Medulla oblongata (tissue), 1 donor: ENCODE results near the gene TTR.

ENCODE experiments used
- DNase-seq: peaks from one replicate; pipeline ENCODE4 v3.0.0-alpha.2; 2015; ENCODE audit errors: extremely low spot score

The TTR gene

DNA sequence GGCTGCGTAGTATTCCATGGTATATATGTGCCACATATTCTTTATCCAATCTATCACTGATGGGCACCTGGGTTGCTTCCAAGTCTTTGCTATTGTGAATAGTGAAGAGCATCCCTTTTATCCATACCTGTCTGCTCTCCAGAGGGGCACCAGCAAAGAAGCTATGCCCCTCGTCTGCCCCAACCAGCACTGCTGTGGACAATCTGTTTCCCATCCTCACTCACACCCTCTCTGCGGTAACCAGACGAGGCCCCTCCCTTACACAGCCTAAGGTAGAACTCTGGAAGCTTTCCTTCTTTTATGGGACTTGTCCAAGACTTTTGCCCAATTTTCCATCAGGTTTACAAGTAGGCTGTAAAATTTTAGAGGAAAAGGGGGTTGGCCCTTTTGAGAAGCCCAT is 24.9 kb downstream of the TTR start:
- DNase-seq, result no peak

DNA sequence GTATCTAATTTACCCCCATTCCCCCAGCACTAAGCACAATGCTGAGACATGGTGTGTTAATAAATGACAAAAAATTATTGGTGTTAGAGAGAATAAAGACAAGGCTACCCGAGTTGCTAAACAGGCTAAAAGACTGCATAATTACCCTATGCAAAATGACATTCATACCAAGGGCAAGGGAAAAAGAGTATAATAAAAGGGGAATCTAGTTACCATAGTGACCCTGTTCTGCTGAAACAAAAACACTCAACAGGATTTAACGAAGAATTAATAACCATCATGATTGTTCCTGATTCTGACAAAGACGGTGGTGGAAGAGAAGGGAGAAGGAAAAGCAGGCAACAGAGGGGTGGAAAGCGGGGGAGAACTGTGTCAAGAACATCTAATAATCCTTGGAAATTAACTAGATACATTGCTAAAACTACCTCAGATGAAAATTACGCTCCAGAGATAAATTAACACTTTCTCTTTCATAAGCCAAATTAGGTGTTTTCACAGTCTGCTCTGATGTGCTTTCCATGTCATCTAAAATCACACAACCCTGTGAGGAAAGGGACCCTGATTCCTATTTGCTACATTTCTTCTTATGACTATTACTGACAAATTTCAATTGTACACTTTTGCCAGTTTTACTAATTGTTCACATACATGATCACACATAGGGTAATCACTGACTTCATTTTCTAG is 25.5 kb downstream of the TTR start:
- no peak for DNase-seq

DNA sequence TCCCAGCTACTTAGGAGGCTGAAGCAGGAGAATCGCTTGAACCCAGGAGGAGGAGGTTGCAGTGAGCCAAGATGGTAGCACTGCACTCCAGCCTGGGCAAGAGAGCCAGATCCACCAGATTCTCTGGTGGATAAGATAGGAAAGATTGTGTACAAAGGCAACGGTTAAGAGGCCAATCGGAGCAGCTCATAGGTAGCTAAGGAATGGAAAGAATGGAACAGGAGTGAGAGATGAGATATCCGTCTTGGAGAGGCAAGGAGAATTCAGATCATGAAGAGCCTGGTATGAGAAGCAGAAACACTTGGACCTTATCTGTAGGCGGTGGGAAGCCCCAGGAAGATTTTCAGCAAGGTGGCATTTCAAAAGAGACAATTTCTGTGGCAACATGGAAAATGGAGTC is 27.1 kb downstream of the TTR start:
- DNase-seq, result no peak

DNA sequence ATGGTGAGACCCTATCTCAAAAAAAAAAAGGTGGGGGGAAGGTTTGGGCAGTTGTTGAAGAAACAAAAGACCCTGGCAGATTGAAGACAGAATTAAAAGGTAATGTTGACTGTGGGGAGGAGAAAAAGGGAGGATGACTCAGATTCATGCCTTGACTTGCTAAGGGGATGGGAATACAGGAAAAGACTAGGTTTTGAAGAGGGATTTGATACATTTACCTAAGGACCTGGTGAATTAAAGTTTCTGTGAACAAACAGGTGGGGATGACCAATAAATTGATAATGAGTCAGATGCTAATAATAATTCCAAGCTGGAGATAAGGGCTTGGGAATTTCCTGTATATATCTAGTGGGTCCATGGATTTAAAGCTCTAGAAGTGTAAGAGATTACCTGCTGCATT is 27.6 kb downstream of the TTR start:
- DNase-seq, result no peak

DNA sequence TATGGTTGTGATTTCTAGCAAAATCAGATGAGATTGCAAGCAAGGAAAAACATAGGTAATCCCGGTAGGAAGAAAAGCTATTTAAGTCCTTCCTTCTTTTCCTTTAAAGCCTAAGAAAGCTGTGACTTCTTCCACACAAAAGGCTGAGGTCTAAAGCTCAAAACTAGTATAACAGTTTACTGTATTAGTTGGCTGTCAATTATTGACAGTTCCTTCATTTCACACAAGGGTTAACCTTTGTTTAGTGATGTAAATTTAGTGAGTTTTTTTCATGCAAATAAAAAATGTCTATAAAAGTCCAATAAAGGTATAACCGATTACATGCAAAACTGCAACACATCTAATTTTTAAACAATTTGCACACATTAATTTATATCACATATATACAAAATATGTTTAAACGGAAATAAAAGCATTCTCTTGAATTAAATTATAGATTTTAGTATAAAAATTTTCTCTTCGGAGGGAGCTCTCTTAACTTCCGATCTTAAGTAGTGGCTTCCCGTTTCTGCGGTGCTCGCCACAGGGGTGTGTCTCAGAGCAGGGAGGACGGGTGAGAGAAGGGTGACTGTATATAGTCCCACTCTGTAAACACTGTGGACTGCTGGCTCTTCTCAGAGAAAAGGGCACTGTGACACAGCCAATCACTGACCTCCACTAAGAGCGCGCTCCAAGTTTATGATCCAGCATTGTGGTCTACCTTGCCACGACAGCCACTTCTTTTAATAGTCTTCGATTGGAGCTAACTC is 33.4 kb downstream of the TTR start:
- DNase-seq, result no peak

DNA sequence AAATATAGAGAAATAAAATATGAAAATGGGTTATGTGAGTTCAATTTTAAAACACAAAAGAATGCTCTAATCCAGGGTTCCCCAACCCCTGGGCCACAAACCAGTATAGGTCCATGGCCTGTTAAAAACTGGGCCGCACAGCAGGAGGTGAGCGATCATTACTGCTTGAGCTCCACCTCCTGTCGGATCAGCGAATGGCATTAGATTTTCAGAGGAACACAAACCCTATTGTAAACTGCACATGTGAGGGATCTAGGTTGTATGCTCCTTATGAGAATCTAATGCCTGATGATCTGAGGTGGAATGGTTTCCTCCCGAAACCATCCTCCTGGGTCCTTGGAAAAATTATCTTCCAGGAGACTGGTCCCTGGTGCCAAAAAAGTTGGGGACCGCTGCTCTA is 34.7 kb downstream of the TTR start:
- DNase-seq, result no peak

DNA sequence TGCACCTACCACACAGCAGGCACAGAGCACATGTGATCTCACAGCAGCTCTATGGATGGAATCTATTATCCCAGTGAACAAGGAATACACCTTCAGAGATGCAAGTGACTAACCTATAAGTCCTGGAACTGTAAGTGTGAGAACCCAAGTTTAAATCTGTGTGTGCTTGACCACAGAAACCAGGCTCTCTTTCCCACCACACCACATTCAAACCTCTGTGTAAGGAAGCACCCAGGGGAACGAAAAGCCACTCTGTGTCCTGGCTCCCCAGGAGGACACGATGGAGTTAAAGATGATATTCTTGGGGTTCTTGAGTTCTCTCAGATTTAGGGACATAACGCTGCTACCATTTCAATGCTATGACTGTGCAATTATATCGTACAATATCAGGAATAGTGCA is 38.9 kb downstream of the TTR start:
- no peak for DNase-seq

DNA sequence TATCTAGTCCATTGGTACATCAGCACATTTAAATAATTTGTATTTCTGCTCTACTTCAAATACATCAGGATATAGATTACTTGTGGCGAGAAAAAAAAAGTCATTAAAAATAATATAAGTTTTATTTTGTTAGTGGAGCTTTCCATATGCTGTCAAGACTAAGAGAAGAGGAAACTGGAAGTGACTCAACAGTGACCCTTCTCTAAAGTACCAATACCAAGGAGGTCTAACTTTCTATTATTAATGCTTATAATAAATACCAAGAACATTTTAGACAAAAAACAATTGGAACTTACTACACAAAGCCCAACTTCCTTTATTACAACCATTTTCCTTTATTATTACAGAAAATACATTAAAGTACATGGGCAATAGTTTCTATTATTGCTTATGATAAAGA is 39.8 kb downstream of the TTR start:
- no peak for DNase-seq

DNA sequence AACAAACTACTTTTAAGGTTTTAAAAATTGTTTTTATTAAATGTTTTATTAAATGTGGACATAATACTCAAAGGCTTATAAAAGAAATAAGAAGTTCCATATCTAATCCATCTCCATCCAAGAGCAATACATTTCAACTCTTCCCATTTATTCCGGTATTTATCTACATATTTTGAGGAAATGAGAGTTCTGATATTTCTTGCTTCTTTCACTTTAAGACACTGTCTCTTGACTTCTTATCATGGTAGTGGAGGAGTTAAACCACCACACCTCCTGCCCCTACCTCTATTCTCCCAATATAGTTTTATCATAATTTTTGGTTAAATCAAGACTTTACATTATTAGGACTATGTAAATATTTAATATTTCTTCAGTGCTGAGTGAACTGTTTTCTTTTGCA is 40.7 kb downstream of the TTR start:
- DNase-seq, result no peak

DNA sequence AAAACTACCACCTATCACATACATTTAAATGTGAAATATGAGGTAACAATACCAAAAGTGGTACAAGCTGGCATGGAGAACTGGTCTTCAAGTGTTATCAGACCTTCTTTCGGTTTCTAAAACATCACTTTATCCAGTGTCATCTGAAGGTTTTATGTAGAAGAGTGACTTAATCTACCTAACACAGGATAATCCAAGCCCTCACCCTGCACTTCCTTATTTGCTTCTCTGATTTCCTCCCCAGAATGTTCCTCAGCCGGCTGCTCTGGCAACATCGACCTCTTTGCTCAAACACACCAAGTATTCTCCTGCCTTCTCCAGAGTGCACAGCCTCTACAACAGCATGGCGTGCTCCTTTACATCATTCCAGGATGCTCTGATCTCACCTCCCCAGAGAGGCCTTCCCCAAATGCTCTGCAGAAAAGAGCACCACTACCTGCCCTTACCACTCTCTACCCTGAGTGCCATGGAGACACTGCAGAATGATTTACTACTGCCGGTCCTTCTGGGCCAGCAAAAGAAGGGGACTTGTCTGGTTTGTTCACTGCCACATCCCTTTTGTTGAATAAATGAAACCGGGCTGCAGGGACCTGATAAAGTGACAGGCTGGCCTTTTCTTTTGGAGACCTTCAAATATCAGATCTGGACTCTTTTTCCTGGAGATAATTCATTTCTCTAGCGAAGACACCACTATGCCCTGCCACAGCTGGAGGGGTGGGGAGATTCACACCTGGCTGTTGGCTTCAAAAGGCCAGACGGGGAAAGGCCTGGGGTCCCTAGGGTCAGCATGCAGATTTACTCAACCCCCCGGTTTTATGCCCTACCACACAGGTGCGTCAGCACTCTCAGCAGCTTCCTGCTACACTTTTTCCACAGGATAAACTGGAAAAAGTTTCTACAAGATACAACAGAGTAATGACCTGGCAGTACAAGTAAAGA is 42.0 kb downstream of the TTR start:
- DNase-seq, result no peak

DNA sequence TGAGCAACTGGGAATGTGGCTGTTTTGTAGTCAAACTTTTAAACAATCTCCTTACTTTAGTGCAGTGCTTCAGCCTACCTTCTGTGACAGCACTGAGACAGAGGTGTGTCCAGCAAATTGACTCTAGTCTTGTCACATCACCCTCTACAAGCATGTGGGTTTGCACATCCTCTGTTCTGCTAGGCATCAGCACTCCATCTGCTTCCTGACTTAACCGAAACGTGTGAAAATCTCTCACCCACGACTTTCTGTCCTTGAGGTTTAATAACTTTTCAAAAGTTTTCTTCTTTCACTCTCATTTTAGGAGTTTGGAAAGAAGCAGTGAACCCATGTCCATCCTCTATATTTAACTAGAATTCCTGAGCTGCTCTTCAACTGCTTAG is 42.6 kb downstream of the TTR start:
- no peak for DNase-seq

DNA sequence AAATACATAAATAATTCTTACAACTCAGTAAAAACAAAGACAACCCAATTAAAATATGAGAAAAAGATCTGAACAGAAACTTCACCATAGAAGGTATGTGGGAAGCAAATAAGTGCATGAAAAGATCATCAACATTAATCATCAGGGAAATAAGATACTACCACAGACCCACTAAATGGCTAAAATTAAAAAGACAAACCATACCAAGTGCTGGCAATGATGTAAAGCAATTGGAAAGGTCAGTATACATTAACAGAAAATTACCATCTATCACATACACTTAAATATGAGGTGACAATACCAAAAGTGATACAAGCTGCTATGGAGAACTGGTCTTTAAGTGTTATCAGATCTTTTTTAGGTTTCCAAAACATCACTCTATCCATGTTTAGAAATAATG is 44.7 kb downstream of the TTR start:
- no peak for DNase-seq

DNA sequence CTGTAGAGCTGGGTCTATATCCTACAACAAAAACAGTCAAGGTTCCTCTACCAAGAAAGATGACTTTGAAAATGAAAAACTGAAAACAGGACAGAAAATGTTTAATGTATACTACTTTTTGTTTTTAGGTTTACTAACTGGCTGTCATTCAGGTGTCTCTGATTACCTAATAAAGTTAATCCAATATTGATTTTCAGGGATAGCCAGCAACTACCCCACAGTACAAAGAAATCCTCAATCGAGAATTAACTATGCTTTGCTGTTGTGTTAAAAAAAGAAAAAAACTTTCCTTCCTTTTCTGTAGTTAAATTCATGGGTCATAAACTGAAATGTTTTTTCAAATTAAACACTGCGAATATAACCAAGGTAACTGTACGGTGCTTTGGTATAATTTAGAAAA is 45.8 kb downstream of the TTR start:
- no peak for DNase-seq

DNA sequence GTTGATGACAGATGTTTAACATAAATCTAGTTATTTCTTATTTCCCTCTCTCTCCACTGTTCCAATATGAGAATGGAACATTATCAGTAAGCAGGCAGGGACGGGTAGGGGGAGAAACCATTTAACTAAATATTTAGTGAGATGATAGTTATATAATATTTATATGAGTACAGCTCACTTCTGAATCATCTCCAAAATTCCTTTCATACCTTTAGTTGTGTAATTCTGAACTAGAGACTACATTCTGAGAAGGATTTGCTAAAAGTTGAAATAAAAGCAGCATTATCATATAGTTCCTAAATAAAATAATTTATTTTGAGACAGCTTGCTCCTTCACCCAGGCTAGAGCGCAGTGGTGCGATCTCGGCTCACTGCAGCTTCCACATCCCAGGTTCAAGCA is 51.3 kb downstream of the TTR start:
- DNase-seq, result no peak

DNA sequence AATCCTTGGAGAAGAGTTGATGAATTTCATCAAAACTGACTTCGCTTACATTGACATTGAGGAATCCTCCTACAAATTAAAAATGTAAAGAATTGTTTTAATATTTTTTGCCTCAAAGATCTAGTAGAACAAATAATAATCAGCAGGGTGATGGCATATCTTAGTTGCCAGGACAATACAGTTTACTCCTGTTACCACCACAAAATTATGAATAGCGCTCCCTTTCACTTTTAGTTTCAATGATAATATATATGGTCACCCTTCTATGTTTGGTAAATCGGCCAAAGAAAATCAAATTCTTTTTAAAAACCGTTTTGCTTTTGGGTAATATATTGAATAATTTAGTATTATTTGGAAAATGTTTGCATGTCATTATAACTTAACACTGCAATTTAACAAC is 53.7 kb downstream of the TTR start:
- DNase-seq, result no peak

DNA sequence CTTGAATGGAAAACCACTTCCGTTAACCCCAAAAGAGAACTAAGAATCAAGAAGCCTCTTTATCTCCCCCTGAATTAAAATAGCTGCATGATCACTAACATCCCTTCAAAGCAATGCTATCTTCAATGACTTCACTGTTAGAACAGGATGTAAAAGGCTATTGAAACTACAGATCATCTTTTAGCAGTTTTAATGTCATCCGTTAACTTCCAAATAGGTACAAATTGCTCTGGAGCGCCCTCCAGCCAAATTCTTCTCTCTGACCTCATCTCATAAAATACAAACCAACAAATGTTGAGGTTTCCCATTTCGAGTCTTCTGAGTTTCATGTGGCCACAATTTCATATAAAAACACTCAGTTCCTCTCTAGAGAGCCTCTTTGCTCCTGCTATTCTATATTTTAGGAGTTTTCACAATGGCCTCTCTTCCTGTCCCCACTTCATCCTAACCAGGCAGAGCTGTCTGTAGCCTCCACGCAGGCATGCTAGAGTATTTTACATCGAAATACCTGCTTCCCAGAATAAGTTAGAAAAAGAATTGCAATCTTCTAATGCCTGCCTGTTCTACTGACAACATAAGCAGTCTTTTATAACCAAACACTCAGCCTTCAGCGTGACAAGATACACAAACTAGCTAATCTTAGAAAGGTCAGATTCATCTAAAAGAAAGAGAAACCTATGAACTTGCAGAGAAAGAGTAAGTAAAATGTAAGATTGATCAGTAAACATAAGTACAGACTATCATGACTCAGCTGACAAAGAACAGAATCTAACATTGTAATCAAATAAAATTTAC is 54.9 kb downstream of the TTR start:
- no peak for DNase-seq

DNA sequence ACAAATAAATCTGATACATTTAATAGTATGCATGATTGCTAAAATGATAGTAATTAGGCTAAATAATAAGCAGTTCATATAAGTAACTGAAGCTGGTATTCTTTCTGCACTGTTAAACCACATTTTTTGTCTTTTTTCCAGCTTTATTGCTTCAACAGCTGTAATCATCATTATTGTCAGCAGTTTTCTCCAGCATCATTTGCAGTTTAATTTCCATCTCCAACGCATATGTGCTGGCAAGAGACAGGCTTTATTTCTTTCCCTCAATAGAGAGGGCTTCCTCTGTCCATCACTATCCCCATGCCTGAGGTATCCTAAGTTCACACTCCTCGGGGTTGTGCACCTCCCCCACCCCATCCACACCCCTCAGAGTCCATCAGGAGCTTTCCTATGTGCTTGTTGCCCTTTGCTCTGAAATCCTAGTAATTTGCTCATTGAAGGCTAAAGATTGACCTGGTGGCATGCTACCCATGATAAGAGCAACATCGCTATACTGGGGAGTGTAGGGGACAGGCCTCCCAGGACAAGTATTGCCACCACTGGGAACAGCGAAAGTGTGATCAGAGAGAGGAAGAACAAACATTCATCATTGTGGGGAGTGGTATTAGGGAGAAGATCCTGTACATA is 55.6 kb downstream of the TTR start:
- no peak for DNase-seq
